Activated CD8-positive, alpha-beta T cell treated with anti-CD3 and anti-CD28 coated beads for 36 hours (primary cell): ENCODE results near the gene GPRC5D. TPM values are rescaled to one million over a fixed set of nuclear protein-coding genes. Genes with fewer than 3 reads are reported as not detected.

Source experiments
- ATAC-seq: fragments of 200-7000 bp; cut with Tn5 transposase; one replicate; pipeline ENCODE4 v1.10.0; 2021; ENCODE audit warnings: mild to moderate bottlenecking, moderate library complexity
- CTCF ChIA-PET: fragments of 350-600 bp; sonication (Branson Sonifier 250); formaldehyde crosslinking; loops from one replicate; lab custom pipeline; 2021; ENCODE audit warnings: antibody characterized with exemption; lab: Charles Lee
- POLR2A ChIA-PET: fragments of 350-600 bp; sonication (Branson Sonifier 250); formaldehyde crosslinking; loops from one replicate; lab custom pipeline; 2021; ENCODE audit warnings: antibody characterized with exemption; lab: Charles Lee
- DNase-seq: peaks from one replicate; pipeline ENCODE4 v3.0.0-alpha.2; 2020
- H3K27ac Mint-ChIP-seq: one replicate; pipeline ENCODE4 v1.8.0; 2021; ENCODE audit warnings: mild to moderate bottlenecking, mixed read lengths
- H3K27me3 Mint-ChIP-seq: one replicate; pipeline ENCODE4 v1.8.0; 2021; ENCODE audit warnings: mixed read lengths
- H3K36me3 Mint-ChIP-seq: one replicate; pipeline ENCODE4 v1.8.0; 2021; ENCODE audit warnings: low read depth, mixed read lengths
- H3K4me1 Mint-ChIP-seq: one replicate; pipeline ENCODE4 v1.8.0; 2021; ENCODE audit warnings: low read depth, mixed read lengths
- H3K4me3 Mint-ChIP-seq: one replicate; pipeline ENCODE4 v1.8.0; 2021; ENCODE audit warnings: mild to moderate bottlenecking, moderate library complexity, mixed read lengths
- H3K9me3 Mint-ChIP-seq: one replicate; pipeline ENCODE4 v1.8.0; 2021; ENCODE audit warnings: mixed read lengths
- CTCF ChIP-seq: fragments of 200-600 bp; IDR thresholded peaks from one replicate; pipeline ENCODE4 v1.8.0; 2022; ENCODE audit warnings: antibody characterized with exemption, mild to moderate bottlenecking
- intact Hi-C: fragments of 100-400 bp; cut with micrococcal nuclease; formaldehyde crosslinking; loops from one replicate; pipeline ENCODE4 v1.10.0; 2022
- total RNA-seq, 2 experiments: library from RNA; stranded (reverse); gene quantifications; one replicate each; pipeline ENCODE4 v1.2.3, GENCODE V29; 2021

Gene GPRC5D
- total RNA-seq, 2 experiments from 2014 or later: not detected

GRCh38 chr12:12982331-12982730, 30.4 kb upstream of the GPRC5D start:
- DNase-seq: no peak
- Mint-ChIP-seq H3K27ac (no peak overlapping the region), H3K4me1 (no peaks in the 10 kb centered on the region), H3K36me3 (peaks cover 5% of the 10 kb centered on the region), H3K9me3 (no peaks in the 10 kb centered on the region), H3K4me3 (no peak overlapping the region), H3K27me3 (no peaks in the 10 kb centered on the region)
- no peak for TF ChIP-seq CTCF
- POLR2A ChIA-PET: no interaction called here
- intact Hi-C loops: loop anchor here (2.0 kb wide), 1 partner anchor 66 kb away; no protein-coding TSS in a partner anchor
- no peak for ATAC-seq
- CTCF ChIA-PET: interaction anchor here (0.7 to 5.3 kb wide), 6 partner anchors 12 to 230 kb away, joined by 3 to 40 read pairs (median 4); no protein-coding TSS in a partner anchor

- intact Hi-C loops: no loop called here
- no peak for ATAC-seq
- no peak for DNase-seq
- Mint-ChIP-seq H3K36me3 (peaks cover 7% of the 10 kb centered on the region), H3K27ac (no peak overlapping the region), H3K4me3 (no peak overlapping the region), H3K9me3 (no peaks in the 10 kb centered on the region), H3K27me3 (no peaks in the 10 kb centered on the region), H3K4me1 (no peaks in the 10 kb centered on the region)
- CTCF ChIA-PET: interaction anchor here (0.6 to 2.7 kb wide), 3 partner anchors 64 to 232 kb away, joined by 3 to 9 read pairs (median 8); no protein-coding TSS in a partner anchor
- POLR2A ChIA-PET: no interaction called here
- TF ChIP-seq CTCF: no peak
Observed at GRCh38 chr12:12979731-12980259, 27.8 kb upstream of the GPRC5D start.

- Mint-ChIP-seq H3K27ac (no peak overlapping the region), H3K36me3 (peaks cover 14% of the 10 kb centered on the region), H3K9me3 (peaks cover 3% of the 10 kb centered on the region), H3K4me3 (no peak overlapping the region), H3K27me3 (no peaks in the 10 kb centered on the region), H3K4me1 (no peaks in the 10 kb centered on the region)
- no peak for DNase-seq
- no peak for TF ChIP-seq CTCF
- POLR2A ChIA-PET: no interaction called here
- intact Hi-C loops: no loop called here
- CTCF ChIA-PET: interaction anchor here (2.2 to 2.7 kb wide), 2 partner anchors 63 to 189 kb away, joined by 8 to 9 read pairs; no protein-coding TSS in a partner anchor
- no peak for ATAC-seq
Observed at GRCh38 chr12:12979126-12979525, 27.2 kb upstream of the GPRC5D start.

- peaks cover 31% of the 10 kb centered on the region for H3K36me3 Mint-ChIP-seq
- TF ChIP-seq CTCF: no peak
- ATAC-seq: no peak
- DNase-seq: no peak
- POLR2A ChIA-PET: no interaction called here
- intact Hi-C loops: no loop called here
- no peaks in the 10 kb centered on the region for H3K4me1 Mint-ChIP-seq
- H3K27ac Mint-ChIP-seq: no peak overlapping the region
- H3K4me3 Mint-ChIP-seq: no peak overlapping the region
- CTCF ChIA-PET: interaction anchor here (0.8 to 1.9 kb wide), 4 partner anchors 9 to 61 kb away, joined by 3 to 5 read pairs (median 4); no protein-coding TSS in a partner anchor
- H3K27me3 Mint-ChIP-seq: no peaks in the 10 kb centered on the region
- peaks cover 15% of the 10 kb centered on the region for H3K9me3 Mint-ChIP-seq
Observed at GRCh38 chr12:12977231-12977630, 25.3 kb upstream of the GPRC5D start.

GRCh38 chr12:12976366-12976765, 24.4 kb upstream of the GPRC5D start:
- CTCF ChIA-PET: interaction anchor here (0.8 to 1.9 kb wide), 7 partner anchors 11 to 235 kb away, joined by 3 to 5 read pairs (median 3); no protein-coding TSS in a partner anchor
- no peaks in the 10 kb centered on the region for H3K4me1 Mint-ChIP-seq
- peaks cover 35% of the 10 kb centered on the region for H3K36me3 Mint-ChIP-seq
- intact Hi-C loops: no loop called here
- H3K27ac Mint-ChIP-seq: no peak overlapping the region
- DNase-seq: no peak
- TF ChIP-seq CTCF: no peak
- peaks cover 17% of the 10 kb centered on the region for H3K9me3 Mint-ChIP-seq
- no peak overlapping the region for H3K4me3 Mint-ChIP-seq
- H3K27me3 Mint-ChIP-seq: no peaks in the 10 kb centered on the region
- no peak for ATAC-seq
- POLR2A ChIA-PET: no interaction called here
